ENCODE measurements around the gene TENM3.
A peak's percentile ranks its signal among the peaks of the same experiment; 100 is the strongest.

Gene TENM3

GRCh38 chr4:182255441-182256190, 12.4 kb downstream of the TENM3 start:
- DNase-seq (ENCODE audit: low spot score), result no peak

- DNase-seq (ENCODE audit: low spot score), result no peak
Measured at GRCh38 chr4:182257016-182257415, 13.8 kb downstream of the TENM3 start.

- DNase-seq (ENCODE audit: low spot score), result no peak
Measured at GRCh38 chr4:182257503-182257902, 14.3 kb downstream of the TENM3 start.

- DNase-seq (ENCODE audit: low spot score), result no peak
Measured at GRCh38 chr4:182258441-182259000, 15.3 kb downstream of the TENM3 start.

- DNase-seq (ENCODE audit: low spot score), result no peak
Measured at GRCh38 chr4:182261651-182262223, 18.5 kb downstream of the TENM3 start.

GRCh38 chr4:182263562-182263961, 20.4 kb downstream of the TENM3 start:
- DNase-seq (ENCODE audit: low spot score), result no peak

- no peak for DNase-seq (ENCODE audit: low spot score)
Measured at GRCh38 chr4:182264139-182264752, 21.0 kb downstream of the TENM3 start.

- DNase-seq (ENCODE audit: low spot score), result no peak
Measured at GRCh38 chr4:182265881-182266280, 22.7 kb downstream of the TENM3 start.

- DNase-seq (ENCODE audit: low spot score), result no peak
Measured at GRCh38 chr4:182267048-182267447, 23.8 kb downstream of the TENM3 start.

- DNase-seq (ENCODE audit: low spot score), result no peak
Measured at GRCh38 chr4:182268966-182269365, 25.8 kb downstream of the TENM3 start.

- no peak for DNase-seq (ENCODE audit: low spot score)
Measured at GRCh38 chr4:182271731-182272130, 28.5 kb downstream of the TENM3 start.

- DNase-seq (ENCODE audit: low spot score), result no peak
Measured at GRCh38 chr4:182272151-182272550, 28.9 kb downstream of the TENM3 start.

- no peak for DNase-seq (ENCODE audit: low spot score)
Measured at GRCh38 chr4:182273191-182273935, 30.2 kb downstream of the TENM3 start.

GRCh38 chr4:182276210-182277109, 33.3 kb downstream of the TENM3 start:
- DNase-seq (ENCODE audit: low spot score), result no peak

- DNase-seq (ENCODE audit: low spot score), result no peak
Measured at GRCh38 chr4:182277377-182277776, 34.2 kb downstream of the TENM3 start.

- DNase-seq (ENCODE audit: low spot score), result no peak
Measured at GRCh38 chr4:182278729-182279128, 35.5 kb downstream of the TENM3 start.

- DNase-seq (ENCODE audit: low spot score), result no peak
Measured at GRCh38 chr4:182280436-182281111, 37.4 kb downstream of the TENM3 start.

GRCh38 chr4:182286035-182286434, 42.8 kb downstream of the TENM3 start:
- peak; percentile 34 for DNase-seq (ENCODE audit: low spot score)

GRCh38 chr4:182286931-182287330, 43.7 kb downstream of the TENM3 start:
- DNase-seq (ENCODE audit: low spot score), result peak; percentile 46

GRCh38 chr4:182288534-182288933, 45.3 kb downstream of the TENM3 start:
- DNase-seq (ENCODE audit: low spot score), result no peak

GRCh38 chr4:182289809-182290208, 46.6 kb downstream of the TENM3 start:
- DNase-seq (ENCODE audit: low spot score), result no peak
